HEK293 (cell line): ENCODE results near the gene ATXN7.

Experiments
- CTCF ChIA-PET: fragments of 350-600 bp; formaldehyde crosslinking; extraction: SDS; loops from one replicate; lab custom pipeline; 2021; ENCODE audit warnings: antibody characterized with exemption; lab: Yijun Ruan, JAX
- POLR2A ChIA-PET: fragments of 300-600 bp; formaldehyde crosslinking; extraction: SDS; loops from one replicate; lab custom pipeline; 2020; ENCODE audit warnings: antibody characterized with exemption, inconsistent platforms; lab: Yijun Ruan, JAX
- H3K27ac ChIP-seq: fragments of 200-500 bp; sonication (Bioruptor generic); 2 replicates; pipeline ENCODE4 v1.5.1; 2014; ENCODE audit warnings: low read depth, low read length, control low read depth, inconsistent platforms; ENCODE audit errors: extremely low read depth
- H3K36me3 ChIP-seq, 2 experiments: fragments of 200-500 bp in 1 of 2; sonication (Bioruptor generic) in 1 of 2; 1 replicate in 1 of 2; 2 replicates in 1 of 2; pipeline ENCODE4 v1.5.1; 2014 to 2017; ENCODE audit warnings: inconsistent platforms in 2 of 2, low read length in 2 of 2; ENCODE audit not compliant: control insufficient read depth in 2 of 2, insufficient read depth in 1 of 2
- H3K4me1 ChIP-seq: fragments of 200-500 bp; sonication (Bioruptor generic); 2 replicates; pipeline ENCODE4 v1.5.1; 2014; ENCODE audit warnings: mild to moderate bottlenecking, low read length, inconsistent platforms; ENCODE audit not compliant: control insufficient read depth, insufficient read depth
- H3K4me3 ChIP-seq: 2 replicates; pipeline ENCODE4 v1.5.1; 2011; ENCODE audit warnings: low read depth, mild to moderate bottlenecking, control low read depth, low read length, moderate library complexity
- H3K9me3 ChIP-seq: fragments of 200-500 bp; sonication (Bioruptor generic); 2 replicates; pipeline ENCODE4 v1.5.1; 2014; ENCODE audit warnings: low read depth, low read length, inconsistent platforms; ENCODE audit not compliant: control insufficient read depth, insufficient read depth
- GLIS1 ChIP-seq: fragments of 450-650 bp; formaldehyde crosslinking; IDR thresholded peaks from 2 replicates; pipeline ENCODE4 v1.5.1; 2016; ENCODE audit warnings: missing biosample characterization, missing genetic modification characterization
- WT1 ChIP-seq: fragments of 450-650 bp; formaldehyde crosslinking; IDR thresholded peaks from 2 replicates; pipeline ENCODE4 v1.5.1; 2016; ENCODE audit warnings: missing biosample characterization, missing genetic modification characterization
- ZFHX2 ChIP-seq: fragments of 450-650 bp; formaldehyde crosslinking; conservative IDR thresholded peaks from 2 replicates; pipeline ENCODE4 v1.5.1; 2016; ENCODE audit warnings: missing biosample characterization, missing genetic modification characterization
- ZIC2 ChIP-seq: fragments of 450-650 bp; formaldehyde crosslinking; IDR thresholded peaks from 2 replicates; pipeline ENCODE4 v1.5.1; 2016; ENCODE audit warnings: missing biosample characterization, missing genetic modification characterization
- ZNF529 ChIP-seq: fragments of 450-650 bp; formaldehyde crosslinking; IDR thresholded peaks from 2 replicates; pipeline ENCODE4 v1.5.1; 2017; ENCODE audit warnings: missing genetic modification characterization, missing biosample characterization; ENCODE audit not compliant: insufficient replicate concordance
- ZNF670 ChIP-seq: fragments of 450-650 bp; formaldehyde crosslinking; IDR thresholded peaks from 2 replicates; pipeline ENCODE4 v1.5.1; 2016; ENCODE audit warnings: missing biosample characterization, missing genetic modification characterization, low read depth
- TF ChIP-seq, protein P1 (sequence below): fragments of 450-650 bp; formaldehyde crosslinking; IDR thresholded peaks from 2 replicates; pipeline ENCODE4 v1.5.1; 2016; ENCODE audit warnings: missing biosample characterization, missing genetic modification characterization
- TF ChIP-seq, protein P2 (sequence below): fragments of 450-650 bp; formaldehyde crosslinking; IDR thresholded peaks from 2 replicates; pipeline ENCODE4 v1.5.1; 2016; ENCODE audit warnings: missing biosample characterization, missing genetic modification characterization
- TF ChIP-seq, protein P3 (sequence below): fragments of 450-650 bp; formaldehyde crosslinking; IDR thresholded peaks from 2 replicates; pipeline ENCODE4 v1.5.1; 2016; ENCODE audit warnings: missing biosample characterization, missing genetic modification characterization

ATXN7 gene

DNA sequence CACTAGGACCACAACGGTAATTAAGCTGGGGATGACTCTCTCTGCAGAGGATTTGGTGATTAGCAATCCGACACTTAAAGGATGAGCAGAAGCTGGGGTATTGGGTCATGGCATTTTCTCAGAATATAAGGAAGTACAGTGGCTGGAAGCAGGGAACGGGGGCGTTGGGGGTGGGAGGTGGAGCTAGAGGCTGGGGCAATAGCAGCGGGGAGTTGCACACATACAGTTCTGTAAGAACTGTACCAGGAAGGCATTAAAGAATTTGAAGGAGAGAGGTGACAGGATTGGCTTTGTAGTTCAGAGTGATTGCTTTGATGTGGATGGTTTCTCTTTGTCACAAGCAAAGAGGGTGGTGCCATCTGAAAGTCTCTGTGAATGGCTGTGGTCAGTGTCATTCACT lies 131.4 kb downstream of the ATXN7 start:
- POLR2A ChIA-PET, result no interaction called here
- no peak overlapping the region for H3K27ac ChIP-seq
- CTCF ChIA-PET, result interaction anchor here (0.6 to 2.7 kb wide), 6 partner anchors 8 to 111 kb away, joined by 3 to 17 read pairs (median 6); no protein-coding TSS in a partner anchor
- TF ChIP-seq, protein P1, sequence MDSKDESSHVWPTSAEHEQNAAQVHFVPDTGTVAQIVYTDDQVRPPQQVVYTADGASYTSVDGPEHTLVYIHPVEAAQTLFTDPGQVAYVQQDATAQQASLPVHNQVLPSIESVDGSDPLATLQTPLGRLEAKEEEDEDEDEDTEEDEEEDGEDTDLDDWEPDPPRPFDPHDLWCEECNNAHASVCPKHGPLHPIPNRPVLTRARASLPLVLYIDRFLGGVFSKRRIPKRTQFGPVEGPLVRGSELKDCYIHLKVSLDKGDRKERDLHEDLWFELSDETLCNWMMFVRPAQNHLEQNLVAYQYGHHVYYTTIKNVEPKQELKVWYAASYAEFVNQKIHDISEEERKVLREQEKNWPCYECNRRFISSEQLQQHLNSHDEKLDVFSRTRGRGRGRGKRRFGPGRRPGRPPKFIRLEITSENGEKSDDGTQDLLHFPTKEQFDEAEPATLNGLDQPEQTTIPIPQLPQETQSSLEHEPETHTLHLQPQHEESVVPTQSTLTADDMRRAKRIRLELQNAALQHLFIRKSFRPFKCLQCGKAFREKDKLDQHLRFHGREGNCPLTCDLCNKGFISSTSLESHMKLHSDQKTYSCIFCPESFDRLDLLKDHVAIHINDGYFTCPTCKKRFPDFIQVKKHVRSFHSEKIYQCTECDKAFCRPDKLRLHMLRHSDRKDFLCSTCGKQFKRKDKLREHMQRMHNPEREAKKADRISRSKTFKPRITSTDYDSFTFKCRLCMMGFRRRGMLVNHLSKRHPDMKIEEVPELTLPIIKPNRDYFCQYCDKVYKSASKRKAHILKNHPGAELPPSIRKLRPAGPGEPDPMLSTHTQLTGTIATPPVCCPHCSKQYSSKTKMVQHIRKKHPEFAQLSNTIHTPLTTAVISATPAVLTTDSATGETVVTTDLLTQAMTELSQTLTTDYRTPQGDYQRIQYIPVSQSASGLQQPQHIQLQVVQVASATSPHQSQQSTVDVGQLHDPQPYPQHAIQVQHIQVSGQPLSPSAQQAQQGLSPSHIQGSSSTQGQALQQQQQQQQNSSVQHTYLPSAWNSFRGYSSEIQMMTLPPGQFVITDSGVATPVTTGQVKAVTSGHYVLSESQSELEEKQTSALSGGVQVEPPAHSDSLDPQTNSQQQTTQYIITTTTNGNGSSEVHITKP, result no peak
- 0 out of 2 replicates have a peak, but pooled peaks have one; percentile 21 for TF ChIP-seq ZFHX2 (tag by site-specific recombination)
- peaks cover 2% of the 10 kb centered on the region; the same call in 1 of the 2 replicates for H3K4me1 ChIP-seq
- H3K4me3 ChIP-seq, result no peak overlapping the region
- peaks cover 0 to 79% of the 10 kb centered on the region in 2 experiments; a peak in 2 of 3 replicates for H3K36me3 ChIP-seq
- H3K9me3 ChIP-seq, result no peaks in the 10 kb centered on the region

DNA sequence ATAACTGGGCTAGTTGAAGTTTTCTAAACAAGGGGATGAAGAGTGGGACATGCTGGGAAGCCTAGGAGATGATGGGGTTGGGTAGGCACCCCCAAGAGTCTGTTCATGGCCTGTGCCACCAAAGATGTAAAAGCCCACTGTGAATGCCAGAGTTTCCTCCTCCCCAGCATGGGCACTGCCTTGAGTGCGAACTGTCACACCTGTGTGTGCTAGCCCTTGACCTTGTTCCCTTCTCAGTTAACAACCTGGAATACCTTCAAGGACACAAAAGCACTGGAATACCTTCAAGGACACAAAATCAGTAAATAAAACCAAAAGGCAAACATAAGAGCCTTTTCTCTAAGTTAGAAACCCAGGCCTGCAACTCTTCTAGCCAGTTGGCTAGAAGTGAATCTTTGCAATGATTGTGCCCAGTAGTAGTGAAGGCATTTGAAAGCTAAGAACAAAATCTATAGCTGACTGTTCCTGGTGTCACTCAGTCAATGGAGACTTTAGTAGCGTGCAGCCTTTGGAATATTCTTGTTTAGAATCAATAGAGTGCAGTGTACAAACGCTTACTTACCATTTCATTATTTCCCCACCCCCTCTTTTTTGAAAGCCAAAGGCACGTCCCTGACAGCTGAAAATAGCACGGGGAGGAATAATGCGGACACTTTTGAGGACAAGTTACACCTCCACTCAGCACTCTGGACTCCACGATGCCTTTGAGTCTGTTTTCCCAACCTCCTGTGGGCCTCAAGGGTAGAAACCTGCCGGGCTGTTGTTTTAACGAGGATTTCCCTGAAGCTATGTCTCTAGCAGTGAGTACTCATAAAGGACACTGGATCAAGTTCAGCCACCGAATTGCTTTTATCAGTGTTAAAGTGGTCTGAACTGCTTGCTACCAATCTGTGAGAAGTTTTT lies 135.4 kb downstream of the ATXN7 start:
- Histone ChIP-seq H3K4me3 (no peak overlapping the region), H3K27ac (no peak overlapping the region), H3K36me3 (peaks cover 7 to 73% of the 10 kb centered on the region in 2 experiments; a peak in 2 of 3 replicates), H3K4me1 (peaks cover 2% of the 10 kb centered on the region; the same call in 1 of the 2 replicates), H3K9me3 (no peaks in the 10 kb centered on the region)
- ChIA-PET CTCF (interaction anchor here (0.6 kb wide), 1 partner anchor 463 kb away, joined by 3 read pairs; no protein-coding TSS in a partner anchor), POLR2A (no interaction called here)
- TF ChIP-seq, protein P2, sequence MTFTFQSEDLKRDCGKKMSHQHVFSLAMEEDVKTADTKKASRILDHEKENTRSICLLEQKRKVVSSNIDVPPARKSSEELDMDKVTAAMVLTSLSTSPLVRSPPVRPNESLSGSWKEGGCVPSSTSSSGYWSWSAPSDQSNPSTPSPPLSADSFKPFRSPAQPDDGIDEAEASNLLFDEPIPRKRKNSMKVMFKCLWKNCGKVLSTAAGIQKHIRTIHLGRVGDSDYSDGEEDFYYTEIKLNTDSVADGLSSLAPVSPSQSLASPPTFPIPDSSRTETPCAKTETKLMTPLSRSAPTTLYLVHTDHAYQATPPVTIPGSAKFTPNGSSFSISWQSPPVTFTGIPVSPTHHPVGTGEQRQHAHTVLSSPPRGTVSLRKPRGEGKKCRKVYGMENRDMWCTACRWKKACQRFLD (tag by site-specific recombination), result no peak
- TF ChIP-seq ZNF670 (no peak), GLIS1 (peak; percentile 45; the same call in 1 of the 2 replicates), ZIC2 (peak; percentile 33; the same call in 1 of the 2 replicates)
- TF ChIP-seq, protein P3, sequence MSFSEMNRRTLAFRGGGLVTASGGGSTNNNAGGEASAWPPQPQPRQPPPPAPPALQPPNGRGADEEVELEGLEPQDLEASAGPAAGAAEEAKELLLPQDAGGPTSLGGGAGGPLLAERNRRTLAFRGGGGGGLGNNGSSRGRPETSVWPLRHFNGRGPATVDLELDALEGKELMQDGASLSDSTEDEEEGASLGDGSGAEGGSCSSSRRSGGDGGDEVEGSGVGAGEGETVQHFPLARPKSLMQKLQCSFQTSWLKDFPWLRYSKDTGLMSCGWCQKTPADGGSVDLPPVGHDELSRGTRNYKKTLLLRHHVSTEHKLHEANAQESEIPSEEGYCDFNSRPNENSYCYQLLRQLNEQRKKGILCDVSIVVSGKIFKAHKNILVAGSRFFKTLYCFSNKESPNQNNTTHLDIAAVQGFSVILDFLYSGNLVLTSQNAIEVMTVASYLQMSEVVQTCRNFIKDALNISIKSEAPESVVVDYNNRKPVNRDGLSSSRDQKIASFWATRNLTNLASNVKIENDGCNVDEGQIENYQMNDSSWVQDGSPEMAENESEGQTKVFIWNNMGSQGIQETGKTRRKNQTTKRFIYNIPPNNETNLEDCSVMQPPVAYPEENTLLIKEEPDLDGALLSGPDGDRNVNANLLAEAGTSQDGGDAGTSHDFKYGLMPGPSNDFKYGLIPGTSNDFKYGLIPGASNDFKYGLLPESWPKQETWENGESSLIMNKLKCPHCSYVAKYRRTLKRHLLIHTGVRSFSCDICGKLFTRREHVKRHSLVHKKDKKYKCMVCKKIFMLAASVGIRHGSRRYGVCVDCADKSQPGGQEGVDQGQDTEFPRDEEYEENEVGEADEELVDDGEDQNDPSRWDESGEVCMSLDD (tag by site-specific recombination), result no peak

DNA sequence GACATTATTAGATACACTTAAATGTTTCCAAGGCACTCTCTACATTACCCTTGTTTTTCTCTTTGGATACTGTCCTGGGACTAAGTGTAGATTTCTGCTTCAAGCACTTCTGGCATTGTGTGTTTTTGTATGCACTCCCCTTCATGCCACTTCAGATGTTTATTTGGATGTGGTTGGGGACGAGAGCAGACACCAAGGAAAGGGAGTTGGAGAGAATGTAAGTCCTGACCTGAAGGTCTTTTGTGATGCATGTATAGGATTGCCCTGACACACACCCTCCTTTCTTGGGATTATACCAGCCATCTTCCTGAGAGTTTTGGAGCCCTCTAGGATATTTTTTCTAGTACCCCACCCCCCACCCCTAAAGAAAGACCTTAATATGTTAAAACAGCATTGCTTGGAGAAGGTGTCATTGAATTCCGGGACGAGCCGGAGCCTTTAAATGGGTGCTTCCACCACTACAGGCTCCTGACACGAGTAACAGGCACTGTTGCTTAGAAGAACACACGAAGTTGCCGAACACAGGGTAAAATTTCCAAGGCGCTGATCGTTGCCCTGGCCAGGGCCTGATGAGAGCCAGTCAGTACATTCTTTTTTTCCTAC lies 136.9 kb downstream of the ATXN7 start:
- TF ChIP-seq ZNF529 (tag by site-specific recombination) (no peak), WT1 (tag by site-specific recombination) (peak; percentile 68)
- Histone ChIP-seq H3K36me3 (peaks cover 10 to 73% of the 10 kb centered on the region in 2 experiments; a peak in 2 of 3 replicates), H3K4me3 (no peak overlapping the region), H3K4me1 (peaks cover 2% of the 10 kb centered on the region; the same call in 1 of the 2 replicates), H3K9me3 (no peaks in the 10 kb centered on the region), H3K27ac (no peak overlapping the region)
- CTCF ChIA-PET, result no interaction called here
- POLR2A ChIA-PET, result no interaction called here
